Suprapubic skin (tissue), 4 donors: ENCODE measurements around the gene BTNL9. TPM values are rescaled to one million over a fixed set of nuclear protein-coding genes. Genes with fewer than 3 reads are reported as not detected.

Experiments
- DNase-seq, 2 donors: peaks; one replicate each; pipeline ENCODE4 v3.0.0-alpha.2; 2019; ENCODE audit warnings: low spot score in 2 of 2
- H3K27ac ChIP-seq: fragments of 200-600 bp; sonication (generic); one replicate; pipeline ENCODE4 v1.5.1; 2019
- H3K27me3 ChIP-seq: fragments of 200-600 bp; sonication (generic); one replicate; pipeline ENCODE4 v1.5.1; 2019
- H3K36me3 ChIP-seq: fragments of 200-600 bp; sonication (generic); one replicate; pipeline ENCODE4 v1.5.1; 2019
- H3K4me1 ChIP-seq: fragments of 200-600 bp; sonication (generic); one replicate; pipeline ENCODE4 v1.5.1; 2019
- H3K4me3 ChIP-seq: fragments of 200-600 bp; sonication (generic); one replicate; pipeline ENCODE4 v1.5.1; 2019; ENCODE audit warnings: mild to moderate bottlenecking
- H3K9me3 ChIP-seq: fragments of 200-600 bp; sonication (generic); one replicate; pipeline ENCODE4 v1.5.1; 2019
- CTCF ChIP-seq, 2 donors: fragments of 200-600 bp in 1 of 2; fragments of 450-650 bp in 1 of 2; sonication (generic) in 1 of 2; IDR thresholded peaks; one replicate each; pipeline ENCODE4 v1.5.1; 2016 to 2019; ENCODE audit warnings: antibody characterized with exemption in 2 of 2, mild to moderate bottlenecking in 1 of 2, moderate library complexity in 1 of 2
- EP300 ChIP-seq: sonication (generic); formaldehyde crosslinking; IDR thresholded peaks from one replicate; pipeline ENCODE4 v1.6.1; 2017; ENCODE audit warnings: antibody characterized with exemption
- POLR2A ChIP-seq, 2 donors: fragments of 450-650 bp; IDR thresholded peaks; one replicate each; pipeline ENCODE4 v1.6.1; 2017; ENCODE audit warnings: antibody characterized with exemption in 2 of 2, mild to moderate bottlenecking in 2 of 2, moderate library complexity in 2 of 2
- POLR2AphosphoS5 ChIP-seq, 3 donors: sonication (generic); formaldehyde crosslinking; IDR thresholded peaks; one replicate each; pipeline ENCODE4 v1.6.1; 2017; ENCODE audit warnings: antibody characterized with exemption in 3 of 3
- WGBS: methylation state at CpG from one replicate; pipeline ENCODE4 v1.1.5; 2018; 5-methylcytosine and 5-hydroxymethylcytosine counted together
- total RNA-seq, 4 donors: library from RNA; depleted of rRNA; stranded (reverse); fragments of >200 nt; gene quantifications; one replicate each; pipeline ENCODE4 v1.1.0, GENCODE V29; 2016

BTNL9 gene
- total RNA-seq, 4 donors from 2014 or later = 13.4 to 98.3 (median 27.7) TPM

- 92% methylated on average over 3 of the region's 3 CpGs for WGBS
Observed at GRCh38 chr5:181020688-181021087, 19.4 kb upstream of the BTNL9 start.

GRCh38 chr5:181024245-181025064 is 15.6 kb upstream of the BTNL9 start:
- no peak overlapping the region for H3K27ac ChIP-seq
- no peaks in the 10 kb centered on the region for H3K36me3 ChIP-seq
- WGBS = 0% methylated on average over 1 of the region's 1 CpG
- H3K4me3 ChIP-seq = no peak overlapping the region
- no peak for DNase-seq
- H3K4me1 ChIP-seq = no peaks in the 10 kb centered on the region
- peaks cover 14% of the 10 kb centered on the region for H3K27me3 ChIP-seq
- TF ChIP-seq POLR2A (IDR thresholded peaks at IDR 0.05) (no peak), CTCF (IDR thresholded peaks at IDR 0.05) (no peak), POLR2AphosphoS5 (IDR thresholded peaks at IDR 0.05) (no peak), EP300 (no peak)
- peaks cover 9% of the 10 kb centered on the region for H3K9me3 ChIP-seq

More at GRCh38 chr5:181020688-181021087, 19.4 kb upstream of the BTNL9 start:
- Histone ChIP-seq H3K27ac (no peak overlapping the region), H3K4me3 (no peak overlapping the region), H3K27me3 (peaks cover 9% of the 10 kb centered on the region), H3K4me1 (no peaks in the 10 kb centered on the region), H3K36me3 (no peaks in the 10 kb centered on the region), H3K9me3 (peaks cover 9% of the 10 kb centered on the region)
- TF ChIP-seq CTCF (IDR thresholded peaks at IDR 0.05) (no peak), POLR2A (IDR thresholded peaks at IDR 0.05) (no peak), POLR2AphosphoS5 (IDR thresholded peaks at IDR 0.05) (no peak), EP300 (no peak)
- DNase-seq = no peak

GRCh38 chr5:181027452-181028031 is 12.5 kb upstream of the BTNL9 start:
- peaks cover under 1% of the 10 kb centered on the region for H3K9me3 ChIP-seq
- H3K27ac ChIP-seq = no peak overlapping the region
- peaks cover 11% of the 10 kb centered on the region for H3K27me3 ChIP-seq
- no peak for DNase-seq
- no peak overlapping the region for H3K4me3 ChIP-seq
- H3K36me3 ChIP-seq = no peaks in the 10 kb centered on the region
- WGBS = 92% methylated on average over 11 of the region's 11 CpGs
- TF ChIP-seq EP300 (no peak), POLR2AphosphoS5 (IDR thresholded peaks at IDR 0.05) (no peak), CTCF (IDR thresholded peaks at IDR 0.05) (no peak), POLR2A (IDR thresholded peaks at IDR 0.05) (no peak)
- H3K4me1 ChIP-seq = no peaks in the 10 kb centered on the region

- no peak overlapping the region for H3K27ac ChIP-seq
- H3K27me3 ChIP-seq = peaks cover 11% of the 10 kb centered on the region
- H3K4me3 ChIP-seq = no peak overlapping the region
- DNase-seq = no peak
- 89% methylated on average over 25 of the region's 26 CpGs for WGBS
- H3K36me3 ChIP-seq = no peaks in the 10 kb centered on the region
- no peaks in the 10 kb centered on the region for H3K9me3 ChIP-seq
- H3K4me1 ChIP-seq = no peaks in the 10 kb centered on the region
- no peak for TF ChIP-seq CTCF (IDR thresholded peaks at IDR 0.05)
- no peak for TF ChIP-seq POLR2A (IDR thresholded peaks at IDR 0.05)
- TF ChIP-seq POLR2AphosphoS5 (IDR thresholded peaks at IDR 0.05) = no peak
- no peak for TF ChIP-seq EP300
Observed at GRCh38 chr5:181028032-181028819, 11.8 kb upstream of the BTNL9 start.

GRCh38 chr5:181031716-181032115 is 8.3 kb upstream of the BTNL9 start:
- Histone ChIP-seq H3K27ac (no peak overlapping the region), H3K4me1 (no peaks in the 10 kb centered on the region), H3K9me3 (no peaks in the 10 kb centered on the region), H3K27me3 (peaks cover 16% of the 10 kb centered on the region), H3K4me3 (no peak overlapping the region), H3K36me3 (no peaks in the 10 kb centered on the region)
- no peak for TF ChIP-seq CTCF (IDR thresholded peaks at IDR 0.05)
- TF ChIP-seq POLR2A (IDR thresholded peaks at IDR 0.05) = no peak
- no peak for TF ChIP-seq POLR2AphosphoS5 (IDR thresholded peaks at IDR 0.05)
- no peak for TF ChIP-seq EP300
- 94% methylated on average over 3 of the region's 3 CpGs for WGBS
- DNase-seq = no peak
